HEK293 (cell line): ENCODE data around the gene MYCBPAP.
A peak's percentile ranks its signal among the peaks of the same experiment; 100 is the strongest.

ENCODE experiments used
- CTCF ChIA-PET: fragments of 350-600 bp; formaldehyde crosslinking; extraction: SDS; loops from one replicate; lab custom pipeline; 2021; ENCODE audit warnings: antibody characterized with exemption; lab: Yijun Ruan, JAX
- POLR2A ChIA-PET: fragments of 300-600 bp; formaldehyde crosslinking; extraction: SDS; loops from one replicate; lab custom pipeline; 2020; ENCODE audit warnings: antibody characterized with exemption, inconsistent platforms; lab: Yijun Ruan, JAX
- H3K27ac ChIP-seq: fragments of 200-500 bp; sonication (Bioruptor generic); 2 replicates; pipeline ENCODE4 v1.5.1; 2014; ENCODE audit warnings: low read depth, low read length, control low read depth, inconsistent platforms; ENCODE audit errors: extremely low read depth
- H3K36me3 ChIP-seq, 2 experiments: fragments of 200-500 bp in 1 of 2; sonication (Bioruptor generic) in 1 of 2; 1 replicate in 1 of 2; 2 replicates in 1 of 2; pipeline ENCODE4 v1.5.1; 2014 to 2017; ENCODE audit warnings: inconsistent platforms in 2 of 2, low read length in 2 of 2; ENCODE audit not compliant: control insufficient read depth in 2 of 2, insufficient read depth in 1 of 2
- H3K4me1 ChIP-seq: fragments of 200-500 bp; sonication (Bioruptor generic); 2 replicates; pipeline ENCODE4 v1.5.1; 2014; ENCODE audit warnings: mild to moderate bottlenecking, low read length, inconsistent platforms; ENCODE audit not compliant: control insufficient read depth, insufficient read depth
- H3K4me3 ChIP-seq: 2 replicates; pipeline ENCODE4 v1.5.1; 2011; ENCODE audit warnings: low read depth, mild to moderate bottlenecking, control low read depth, low read length, moderate library complexity
- H3K9me3 ChIP-seq: fragments of 200-500 bp; sonication (Bioruptor generic); 2 replicates; pipeline ENCODE4 v1.5.1; 2014; ENCODE audit warnings: low read depth, low read length, inconsistent platforms; ENCODE audit not compliant: control insufficient read depth, insufficient read depth
- HOXA7 ChIP-seq: sonication (generic); formaldehyde crosslinking; IDR thresholded peaks from 2 replicates; pipeline ENCODE4 v1.8.1; 2022; ENCODE audit warnings: missing genetic modification reagents, borderline replicate concordance
- IKZF3 ChIP-seq: fragments of 450-650 bp; IDR thresholded peaks from 2 replicates; pipeline ENCODE4 v1.5.0; 2018; ENCODE audit warnings: missing biosample characterization, mild to moderate bottlenecking, missing genetic modification characterization, moderate library complexity
- INSM2 ChIP-seq: fragments of 450-650 bp; formaldehyde crosslinking; IDR thresholded peaks from 2 replicates; pipeline ENCODE4 v1.5.1; 2016; ENCODE audit warnings: missing biosample characterization, missing genetic modification characterization
- KLF1 ChIP-seq: fragments of 450-650 bp; formaldehyde crosslinking; IDR thresholded peaks from 2 replicates; pipeline ENCODE4 v1.5.1; 2016; ENCODE audit warnings: missing biosample characterization, missing genetic modification characterization
- KLF10 ChIP-seq: fragments of 450-650 bp; IDR thresholded peaks from 2 replicates; pipeline ENCODE4 v1.5.1; 2018; ENCODE audit warnings: missing biosample characterization, mild to moderate bottlenecking, missing genetic modification characterization
- SCRT2 ChIP-seq: fragments of 450-650 bp; formaldehyde crosslinking; IDR thresholded peaks from 2 replicates; pipeline ENCODE4 v1.5.1; 2016; ENCODE audit warnings: missing biosample characterization, missing genetic modification characterization
- ZNF146 ChIP-seq: fragments of 450-650 bp; formaldehyde crosslinking; IDR thresholded peaks from 2 replicates; pipeline ENCODE4 v1.5.1; 2016; ENCODE audit warnings: missing biosample characterization, missing genetic modification characterization
- ZNF157 ChIP-seq: fragments of 450-650 bp; formaldehyde crosslinking; IDR thresholded peaks from 2 replicates; pipeline ENCODE4 v1.5.1; 2016; ENCODE audit warnings: missing biosample characterization, missing genetic modification characterization
- ZNF19 ChIP-seq: fragments of 450-650 bp; formaldehyde crosslinking; IDR thresholded peaks from 2 replicates; pipeline ENCODE4; 2016; ENCODE audit warnings: missing biosample characterization, missing genetic modification characterization, low read depth
- ZNF223 ChIP-seq: fragments of 450-650 bp; formaldehyde crosslinking; IDR thresholded peaks from 2 replicates; pipeline ENCODE4 v1.5.1; 2016; ENCODE audit warnings: missing biosample characterization, missing genetic modification characterization
- ZNF341 ChIP-seq: fragments of 450-650 bp; formaldehyde crosslinking; IDR thresholded peaks from 2 replicates; pipeline ENCODE4; 2016; ENCODE audit warnings: low read depth, missing biosample characterization, missing genetic modification characterization
- ZNF398 ChIP-seq: fragments of 450-650 bp; formaldehyde crosslinking; IDR thresholded peaks from 2 replicates; pipeline ENCODE4 v1.5.1; 2017; ENCODE audit warnings: missing biosample characterization, missing genetic modification characterization
- ZNF560 ChIP-seq: fragments of 450-650 bp; formaldehyde crosslinking; IDR thresholded peaks from 2 replicates; pipeline ENCODE4 v1.5.1; 2017; ENCODE audit warnings: missing biosample characterization, missing genetic modification characterization, borderline replicate concordance
- ZNF654 ChIP-seq: fragments of 450-650 bp; formaldehyde crosslinking; IDR thresholded peaks from 2 replicates; pipeline ENCODE4 v1.5.1; 2016; ENCODE audit warnings: low read depth, missing biosample characterization, missing genetic modification characterization
- ZNF658 ChIP-seq: fragments of 450-650 bp; formaldehyde crosslinking; IDR thresholded peaks from 2 replicates; pipeline ENCODE4; 2016; ENCODE audit warnings: missing biosample characterization, missing genetic modification characterization
- ZNF660 ChIP-seq: fragments of 450-650 bp; IDR thresholded peaks from 2 replicates; pipeline ENCODE4 v1.5.1; 2018; ENCODE audit warnings: missing biosample characterization, mild to moderate bottlenecking, missing genetic modification characterization
- ZNF701 ChIP-seq: fragments of 450-650 bp; formaldehyde crosslinking; IDR thresholded peaks from 2 replicates; pipeline ENCODE4 v1.5.1; 2016; ENCODE audit warnings: missing biosample characterization, missing genetic modification characterization
- ZSCAN16 ChIP-seq: fragments of 450-650 bp; formaldehyde crosslinking; IDR thresholded peaks from 2 replicates; pipeline ENCODE4 v1.5.1; 2016; ENCODE audit warnings: missing biosample characterization, missing genetic modification characterization
- ZSCAN30 ChIP-seq: fragments of 450-650 bp; IDR thresholded peaks from 2 replicates; pipeline ENCODE4 v1.5.1; 2018; ENCODE audit warnings: missing biosample characterization, mild to moderate bottlenecking, missing genetic modification characterization, moderate library complexity
- TF ChIP-seq, protein P1 (sequence below): fragments of 450-650 bp; formaldehyde crosslinking; IDR thresholded peaks from 2 replicates; pipeline ENCODE4 v1.5.1; 2016; ENCODE audit warnings: missing biosample characterization, missing genetic modification characterization
- TF ChIP-seq, protein P2 (sequence below): sonication (generic); formaldehyde crosslinking; IDR thresholded peaks from 2 replicates; pipeline ENCODE4 v1.8.1; 2022; ENCODE audit warnings: mild to moderate bottlenecking, moderate library complexity, missing genetic modification reagents

Gene MYCBPAP

DNA sequence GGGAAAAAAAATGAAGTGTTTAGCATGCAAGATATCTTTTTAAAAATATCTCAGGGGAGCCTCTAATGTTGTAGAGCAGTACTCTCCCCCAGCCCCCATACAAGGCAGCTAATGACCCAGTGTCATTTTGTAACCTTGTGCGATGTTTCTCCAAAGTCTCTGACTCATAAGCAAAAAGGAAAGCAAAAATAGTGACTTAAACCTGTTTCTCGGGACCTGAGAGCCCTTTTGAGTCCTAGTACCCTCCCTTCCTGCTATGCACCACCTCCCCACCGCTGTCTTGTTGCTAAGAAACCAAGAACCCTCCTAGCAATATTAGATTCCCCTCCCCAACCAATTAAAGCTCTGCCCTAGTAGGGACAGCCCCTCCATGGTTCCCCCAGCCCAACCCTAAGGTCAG lies 2.8 kb downstream of the MYCBPAP start:
- no peak overlapping the region for H3K27ac ChIP-seq
- H3K4me1 ChIP-seq, result no peaks in the 10 kb centered on the region
- TF ChIP-seq ZNF398, result 0 out of 2 replicates have a peak, but pooled peaks have one; percentile 10
- TF ChIP-seq ZNF341, result peak; percentile 96
- TF ChIP-seq ZNF658 (tag by site-specific recombination), result no peak
- H3K4me3 ChIP-seq, result no peak overlapping the region
- ChIA-PET CTCF (interaction anchor here (0.9 to 2.1 kb wide), 2 partner anchors 10 to 26 kb away, joined by 4 to 11 read pairs; no protein-coding TSS in a partner anchor), POLR2A (no interaction called here)
- no peaks in the 10 kb centered on the region for H3K9me3 ChIP-seq
- no peaks in the 10 kb centered on the region for H3K36me3 ChIP-seq

- no peak for TF ChIP-seq KLF10
- TF ChIP-seq ZNF654 (tag by site-specific recombination), result no peak
- no peak for TF ChIP-seq ZSCAN30 (tag by site-specific recombination)
- TF ChIP-seq ZNF223 (tag by site-specific recombination), result no peak
- no peak for TF ChIP-seq ZNF660 (tag by site-specific recombination)
- TF ChIP-seq IKZF3 (tag by site-specific recombination), result no peak
- no peak for TF ChIP-seq ZNF146 (tag by site-specific recombination)
- no peak for TF ChIP-seq ZSCAN16 (tag by site-specific recombination)
Measured at GRCh38 chr17:50513495-50513894, 5.3 kb downstream of the MYCBPAP start.

GRCh38 chr17:50514388-50514787 lies 6.1 kb downstream of the MYCBPAP start:
- ChIA-PET POLR2A (interaction anchor here (0.6 kb wide), 1 partner anchor 49 kb away, joined by 7 read pairs; no protein-coding TSS in a partner anchor), CTCF (interaction anchor here (1.4 to 3.2 kb wide), 2 partner anchors 13 to 35 kb away, joined by 4 to 16 read pairs; no protein-coding TSS in a partner anchor)

More at GRCh38 chr17:50513495-50513894, 5.3 kb downstream of the MYCBPAP start:
- Histone ChIP-seq H3K4me1 (no peaks in the 10 kb centered on the region), H3K27ac (no peak overlapping the region), H3K9me3 (no peaks in the 10 kb centered on the region), H3K36me3 (no peaks in the 10 kb centered on the region), H3K4me3 (no peak overlapping the region)
- POLR2A ChIA-PET, result no interaction called here
- CTCF ChIA-PET, result interaction anchor here (0.6 to 1.0 kb wide), 2 partner anchors 12 to 246 kb away, joined by 3 to 6 read pairs; no protein-coding TSS in a partner anchor

More at GRCh38 chr17:50514388-50514787, 6.1 kb downstream of the MYCBPAP start:
- Histone ChIP-seq H3K27ac (no peak overlapping the region), H3K9me3 (no peaks in the 10 kb centered on the region), H3K4me3 (no peak overlapping the region), H3K4me1 (no peaks in the 10 kb centered on the region), H3K36me3 (no peaks in the 10 kb centered on the region)
- TF ChIP-seq, protein P1, sequence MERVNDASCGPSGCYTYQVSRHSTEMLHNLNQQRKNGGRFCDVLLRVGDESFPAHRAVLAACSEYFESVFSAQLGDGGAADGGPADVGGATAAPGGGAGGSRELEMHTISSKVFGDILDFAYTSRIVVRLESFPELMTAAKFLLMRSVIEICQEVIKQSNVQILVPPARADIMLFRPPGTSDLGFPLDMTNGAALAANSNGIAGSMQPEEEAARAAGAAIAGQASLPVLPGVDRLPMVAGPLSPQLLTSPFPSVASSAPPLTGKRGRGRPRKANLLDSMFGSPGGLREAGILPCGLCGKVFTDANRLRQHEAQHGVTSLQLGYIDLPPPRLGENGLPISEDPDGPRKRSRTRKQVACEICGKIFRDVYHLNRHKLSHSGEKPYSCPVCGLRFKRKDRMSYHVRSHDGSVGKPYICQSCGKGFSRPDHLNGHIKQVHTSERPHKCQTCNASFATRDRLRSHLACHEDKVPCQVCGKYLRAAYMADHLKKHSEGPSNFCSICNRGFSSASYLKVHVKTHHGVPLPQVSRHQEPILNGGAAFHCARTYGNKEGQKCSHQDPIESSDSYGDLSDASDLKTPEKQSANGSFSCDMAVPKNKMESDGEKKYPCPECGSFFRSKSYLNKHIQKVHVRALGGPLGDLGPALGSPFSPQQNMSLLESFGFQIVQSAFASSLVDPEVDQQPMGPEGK, result no peak
- TF ChIP-seq ZNF223 (tag by site-specific recombination) (no peak), ZNF19 (tag by site-specific recombination) (no peak), INSM2 (no peak), SCRT2 (tag by site-specific recombination) (no peak), ZNF701 (tag by site-specific recombination) (no peak), ZNF157 (tag by site-specific recombination) (no peak), KLF1 (no peak), HOXA7 (CRISPR knock-in tag) (no peak), ZNF560 (tag by site-specific recombination) (no peak)
- TF ChIP-seq, protein P2, sequence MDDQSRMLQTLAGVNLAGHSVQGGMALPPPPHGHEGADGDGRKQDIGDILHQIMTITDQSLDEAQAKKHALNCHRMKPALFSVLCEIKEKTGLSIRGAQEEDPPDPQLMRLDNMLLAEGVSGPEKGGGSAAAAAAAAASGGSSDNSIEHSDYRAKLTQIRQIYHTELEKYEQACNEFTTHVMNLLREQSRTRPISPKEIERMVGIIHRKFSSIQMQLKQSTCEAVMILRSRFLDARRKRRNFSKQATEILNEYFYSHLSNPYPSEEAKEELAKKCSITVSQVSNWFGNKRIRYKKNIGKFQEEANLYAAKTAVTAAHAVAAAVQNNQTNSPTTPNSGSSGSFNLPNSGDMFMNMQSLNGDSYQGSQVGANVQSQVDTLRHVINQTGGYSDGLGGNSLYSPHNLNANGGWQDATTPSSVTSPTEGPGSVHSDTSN (CRISPR knock-in tag), result no peak
